Skin of body (tissue), 2 donors: ENCODE data around the gene PTGES2. TPM values are rescaled to one million over a fixed set of nuclear protein-coding genes. Genes with fewer than 3 reads are reported as not detected.
"Not testable (repeated sequence)": the region's sequence is repeated elsewhere in the genome, so short reads cannot be mapped to it uniquely, and the experiment has no call there.

Source experiments
- DNase-seq: peaks from one replicate; lab custom pipeline; 2025; lab: John Stamatoyannopoulos, UW
- total RNA-seq: library from RNA; depleted of rRNA; stranded (reverse); fragments of >200 nt; gene quantifications from one replicate; pipeline ENCODE4 v1.2.3, GENCODE V29; 2014

PTGES2 gene
- total RNA-seq, 1 donor from 2014 or later: 25.8 TPM

DNA sequence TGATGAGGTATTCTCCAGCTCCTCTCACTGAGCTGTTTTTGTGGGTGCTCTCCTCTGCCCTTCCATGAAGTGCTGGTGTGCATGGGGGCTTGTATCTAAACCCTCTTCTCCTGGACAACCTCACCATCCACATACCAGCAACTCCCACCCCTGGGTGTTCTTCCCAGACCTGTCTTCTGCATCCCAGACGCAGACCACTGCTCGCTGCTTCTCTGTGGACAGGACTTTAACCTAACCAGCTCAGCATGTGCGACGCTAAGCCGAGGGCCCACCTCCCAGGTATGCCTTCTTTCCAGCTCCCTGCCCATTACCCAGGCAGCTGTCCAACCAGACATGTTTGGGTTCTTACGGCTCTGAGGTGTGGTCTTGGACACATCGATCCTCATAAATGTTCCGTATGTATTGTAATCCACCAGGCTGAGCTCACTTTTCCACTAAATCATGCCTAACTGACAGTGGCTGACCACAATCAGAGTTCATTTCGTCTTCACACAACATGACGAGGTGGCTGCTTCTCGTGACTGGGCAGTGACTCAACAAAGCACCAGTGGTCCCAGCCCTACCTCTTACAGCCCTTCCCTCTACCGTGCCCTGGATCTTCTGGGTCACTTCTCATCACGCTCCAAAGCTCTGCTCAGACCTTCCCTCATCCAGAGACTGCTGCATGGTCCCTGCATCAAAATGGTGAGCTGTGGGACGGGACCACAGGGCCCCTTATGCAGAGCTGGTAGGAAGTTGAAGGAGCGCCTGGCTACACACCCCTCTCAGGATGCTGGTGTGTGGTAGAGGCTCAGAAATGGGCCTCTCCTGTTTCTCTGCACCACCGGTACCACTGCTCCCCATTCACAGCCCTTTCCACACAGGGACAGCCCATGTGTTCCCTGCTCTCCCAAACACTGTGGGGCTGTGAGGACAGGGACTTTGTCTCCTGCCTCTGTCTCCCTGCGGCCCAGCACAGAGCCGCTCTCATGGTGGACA, 9.6 kb upstream of the PTGES2 start:
- DNase-seq: no peak

- DNase-seq: not testable (repeated sequence)
Observed at GRCh38 chr9:128135561-128135960, 8.0 kb upstream of the PTGES2 start.

DNA sequence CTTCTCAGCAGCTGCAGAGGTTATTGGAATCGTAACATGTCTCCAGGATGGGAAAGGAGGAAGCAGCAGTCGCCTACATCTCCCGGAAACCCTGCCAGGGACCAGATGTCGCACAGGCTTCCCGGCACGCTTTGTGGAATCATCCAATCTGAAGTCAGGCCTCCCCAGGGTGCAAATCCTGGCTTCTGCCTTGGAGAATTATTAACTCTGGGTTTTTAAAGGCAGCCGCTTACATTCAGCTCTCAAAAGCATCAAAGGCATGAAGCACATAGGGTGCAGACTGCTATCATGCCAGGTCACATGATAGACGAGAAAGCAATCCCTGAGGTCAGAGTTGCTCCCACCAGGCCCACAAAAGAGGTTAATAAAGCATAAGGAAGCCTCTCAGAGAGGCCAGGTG, 4.6 kb upstream of the PTGES2 start:
- peak; percentile 69 for DNase-seq

GRCh38 chr9:128131346-128131745, 3.8 kb upstream of the PTGES2 start:
- not testable (repeated sequence) for DNase-seq

- DNase-seq: not testable (repeated sequence)
Observed at GRCh38 chr9:128130651-128131050, 3.1 kb upstream of the PTGES2 start.

DNA sequence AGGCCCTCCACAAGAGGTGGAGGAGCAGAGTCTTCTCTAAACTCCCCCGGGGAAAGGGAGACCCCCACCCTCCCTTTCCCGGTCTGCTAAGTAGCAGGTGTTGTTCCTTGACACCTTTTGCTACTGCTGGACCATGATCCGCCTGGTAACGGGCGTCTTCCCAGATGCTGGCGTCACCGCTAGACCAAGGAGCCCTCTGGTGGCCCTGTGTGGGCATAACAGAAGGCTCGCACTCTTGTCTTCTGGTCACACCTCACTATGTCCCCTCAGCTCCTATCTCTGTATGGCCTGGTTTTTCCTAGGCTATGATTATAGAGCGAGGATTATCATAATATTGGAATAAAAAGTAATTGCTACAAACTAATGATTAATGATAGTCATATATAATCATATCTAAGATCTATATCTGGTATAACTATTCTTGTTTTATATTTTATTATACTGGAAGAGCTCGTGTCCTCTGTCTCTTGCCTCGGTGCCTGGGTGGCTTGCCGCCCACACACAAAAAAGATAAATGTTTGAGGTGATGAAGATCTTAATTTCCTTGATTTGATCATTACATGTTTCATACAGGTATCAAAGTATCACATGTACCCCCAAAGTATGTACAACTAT, 2.6 kb upstream of the PTGES2 start:
- not testable (repeated sequence) for DNase-seq

DNA sequence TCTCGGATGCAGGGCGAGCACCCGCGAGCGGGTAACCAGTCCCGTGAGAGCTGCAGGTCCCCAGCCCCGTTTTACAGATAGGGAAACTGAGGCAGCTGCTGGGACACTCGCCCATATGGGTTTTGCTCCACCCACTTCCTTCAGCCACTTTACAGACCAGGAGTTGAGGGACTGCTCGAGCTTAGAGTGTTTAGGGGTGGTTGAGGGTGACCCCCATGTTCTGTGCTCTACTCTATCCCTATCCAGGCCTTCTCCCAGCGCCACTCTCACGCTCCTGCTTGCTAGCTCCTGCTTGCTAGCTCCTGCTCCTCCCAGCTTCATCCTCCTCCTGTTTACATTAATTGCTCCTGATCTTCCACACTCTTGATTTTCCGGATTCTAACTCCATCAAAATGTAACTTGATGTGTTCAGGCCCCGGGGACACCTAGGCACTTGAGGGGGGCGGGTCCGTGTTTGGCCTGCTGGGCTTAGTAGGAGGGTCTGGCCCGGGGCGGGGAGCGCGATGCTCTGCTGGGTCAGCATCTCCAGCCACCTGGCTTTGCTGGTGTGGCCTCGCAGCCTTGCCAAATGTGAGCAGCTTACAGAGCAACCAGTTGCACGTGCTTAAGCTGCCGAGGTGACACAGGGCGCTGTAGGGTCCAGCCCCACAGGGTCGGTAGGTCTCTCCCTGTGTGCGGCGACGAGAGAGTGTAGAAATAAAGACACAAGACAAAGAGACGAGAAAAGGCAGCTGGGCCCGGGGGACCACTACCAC, 1.5 kb upstream of the PTGES2 start:
- DNase-seq: no peak

DNA sequence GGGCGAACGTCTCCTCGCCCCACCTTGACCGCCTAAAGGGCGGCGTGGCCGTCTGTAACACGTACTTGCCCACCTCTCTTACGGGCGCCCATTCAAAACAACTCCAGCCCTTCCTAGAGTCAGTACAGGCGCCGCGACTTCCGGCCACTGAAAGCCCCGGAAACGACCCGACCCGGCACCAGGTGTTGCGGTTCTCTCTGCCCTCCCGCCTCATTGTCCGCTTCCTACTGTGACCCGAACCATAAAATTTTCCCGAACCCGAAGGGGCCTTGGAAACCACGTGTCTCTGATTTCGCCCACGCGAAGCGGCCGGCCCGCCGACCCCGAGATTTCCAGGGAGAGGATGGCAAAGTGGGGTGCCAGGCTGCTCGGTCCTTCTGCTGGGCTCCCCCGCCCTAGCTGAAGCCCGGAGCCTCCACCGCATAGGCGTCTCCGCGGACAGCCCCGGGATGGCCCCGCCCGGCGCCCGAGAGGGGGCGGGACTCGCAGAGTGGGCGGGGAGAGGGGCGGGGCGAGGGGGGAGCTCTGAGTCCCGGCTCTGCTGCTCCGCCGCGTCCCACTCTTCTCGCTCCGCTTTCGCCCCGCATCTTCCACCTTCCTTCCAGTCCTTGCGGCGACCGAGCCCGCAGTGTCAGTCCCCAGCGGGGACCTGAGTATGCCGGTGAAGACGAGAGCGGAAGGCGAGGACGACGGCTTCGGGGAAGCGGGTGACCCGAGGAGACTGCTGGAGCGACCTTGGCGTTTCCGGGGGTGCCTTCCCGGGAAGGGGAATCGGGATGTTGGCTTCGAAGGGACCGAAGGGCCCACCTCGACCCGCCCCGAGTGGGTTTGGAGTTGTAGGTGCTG, 684 bp upstream of the PTGES2 start:
- peak; percentile 88 for DNase-seq

DNA sequence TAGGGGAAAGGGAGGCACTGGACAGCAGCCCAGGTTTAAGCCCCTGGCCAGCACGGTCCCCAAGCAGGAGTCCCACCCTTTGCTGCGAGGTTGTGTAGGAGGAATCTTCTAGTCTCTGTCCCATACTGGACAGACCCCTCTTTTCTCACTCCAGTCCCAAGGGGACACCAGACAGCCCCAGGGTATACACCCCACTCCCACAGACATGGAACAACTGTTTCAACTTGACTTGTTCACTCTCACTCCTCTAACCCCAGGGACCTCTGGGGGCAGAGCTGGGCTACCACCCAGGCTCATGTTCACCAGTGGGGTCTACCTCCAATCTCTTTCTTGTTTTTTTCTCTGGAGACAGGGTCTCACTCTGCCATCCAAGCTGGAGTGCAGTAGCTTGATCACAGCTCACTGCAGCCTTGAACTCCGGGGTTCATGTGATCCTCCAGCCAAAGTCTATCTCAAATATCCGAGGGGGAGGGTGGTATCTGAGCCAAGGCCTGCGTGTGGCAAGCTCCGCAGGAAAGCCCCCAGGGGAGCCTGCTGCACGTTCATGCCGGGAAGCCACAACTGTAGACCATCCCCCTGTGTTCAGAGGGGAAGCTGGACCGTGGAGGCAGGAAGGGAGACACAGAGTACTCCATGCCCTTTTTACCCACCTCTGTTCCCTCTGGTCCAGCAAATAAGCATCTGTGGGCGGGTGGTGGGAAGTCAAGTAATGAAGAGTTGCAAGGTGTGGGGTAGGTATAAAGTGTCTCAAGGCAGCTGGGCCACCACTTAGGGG, 1.8 kb downstream of the PTGES2 start:
- no peak for DNase-seq

DNA sequence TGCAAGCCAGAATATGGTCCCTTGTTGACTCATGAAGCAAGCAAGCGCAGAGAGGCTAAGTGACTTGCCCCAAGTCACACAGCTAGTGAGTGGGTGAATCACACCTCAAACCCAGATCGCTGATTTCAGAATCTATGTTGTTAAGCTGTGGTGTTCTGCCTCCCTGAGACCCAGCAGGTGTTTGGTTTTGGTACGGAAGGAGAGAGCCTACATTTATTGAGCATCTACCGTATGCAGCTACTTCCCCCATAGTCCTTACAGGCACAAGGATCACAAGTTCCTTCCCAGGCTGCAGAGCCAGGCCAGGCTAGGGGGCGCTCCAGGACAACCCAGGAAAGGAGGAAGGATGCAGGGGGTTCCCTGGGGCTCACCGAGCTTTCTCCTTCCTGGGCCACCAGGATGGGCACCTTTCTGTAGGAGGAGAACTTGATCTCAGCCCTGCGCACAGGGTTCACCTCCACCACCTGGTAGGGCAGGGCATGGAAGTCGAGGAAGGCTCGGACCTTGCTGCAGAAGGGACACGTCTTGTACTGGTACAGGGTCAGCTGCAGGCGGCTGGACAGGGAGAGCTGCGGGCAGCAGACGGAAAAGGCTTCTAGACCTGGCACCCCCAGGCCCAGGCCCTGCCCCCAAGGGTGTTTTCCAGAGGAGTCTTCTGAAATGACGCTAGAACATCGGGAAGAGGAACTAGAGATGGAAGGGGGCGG, 2.5 kb downstream of the PTGES2 start:
- DNase-seq: peak; percentile 31

DNA sequence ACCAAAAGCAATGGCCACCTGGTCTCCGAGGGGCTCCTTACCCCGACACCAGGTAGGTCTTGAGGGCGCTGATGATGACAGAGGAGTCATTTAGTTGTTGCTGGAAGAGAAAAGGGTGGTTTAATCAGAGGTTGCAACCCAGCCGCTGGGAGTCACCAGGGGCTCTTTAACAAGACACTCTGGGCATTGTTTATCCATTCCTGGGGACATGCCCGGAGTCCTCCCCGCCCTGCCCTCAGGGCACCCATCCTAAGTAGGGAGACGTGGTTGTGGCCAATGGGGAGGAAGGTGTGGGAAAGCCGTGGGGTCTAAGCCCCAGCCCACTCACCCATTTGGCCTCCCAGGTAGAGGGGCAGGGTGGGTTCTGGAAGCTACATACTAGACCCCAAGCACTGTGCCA, 3.1 kb downstream of the PTGES2 start:
- no peak for DNase-seq

DNA sequence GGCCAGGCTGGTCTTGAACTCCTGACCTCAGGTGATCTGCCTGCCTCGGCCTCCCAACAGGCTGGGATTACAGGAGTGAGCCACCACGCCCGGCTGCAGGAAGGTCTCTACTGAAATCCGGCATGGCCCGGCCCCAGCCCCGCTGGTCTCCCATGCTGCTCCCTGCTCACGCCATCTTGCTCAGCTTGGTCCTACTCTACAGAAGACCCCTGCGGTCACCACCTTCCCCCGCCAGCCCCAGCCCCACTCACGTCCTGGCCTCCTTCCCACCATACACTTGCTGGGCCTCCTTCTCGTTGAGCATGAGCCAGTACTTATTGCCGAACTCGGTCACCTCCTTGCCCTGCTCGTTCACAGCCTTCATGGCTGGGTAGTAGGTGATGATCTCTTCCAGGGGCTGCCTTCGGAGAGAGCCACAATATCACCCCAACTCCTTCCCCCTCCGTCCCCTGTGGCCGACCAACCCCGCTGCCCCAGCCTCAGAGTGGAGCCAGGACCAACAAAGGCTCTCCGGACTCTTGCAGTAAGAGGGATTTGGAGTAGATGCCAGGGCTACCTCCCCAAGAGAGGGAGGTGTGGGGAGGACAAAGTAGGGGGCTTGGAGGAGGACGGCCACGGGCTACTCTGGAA, 4.0 kb downstream of the PTGES2 start:
- no peak for DNase-seq

DNA sequence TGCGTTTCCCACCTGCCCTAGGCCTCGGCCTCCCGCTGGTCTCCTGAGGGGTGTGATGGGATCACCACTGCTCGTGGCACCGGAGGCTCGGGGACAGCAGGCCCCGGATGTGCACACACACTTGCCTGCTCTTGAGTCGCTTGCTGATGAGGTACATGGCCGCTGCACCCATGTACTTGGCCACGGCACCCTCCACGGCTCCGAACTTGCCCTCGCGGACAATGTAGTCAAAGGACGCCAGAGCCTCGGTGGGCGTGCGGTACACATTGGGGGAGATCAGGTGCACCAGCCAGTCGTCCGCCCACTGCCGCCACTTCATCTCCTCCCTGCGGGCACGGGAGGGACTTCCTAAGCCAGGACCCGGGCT, 4.7 kb downstream of the PTGES2 start:
- no peak for DNase-seq

DNA sequence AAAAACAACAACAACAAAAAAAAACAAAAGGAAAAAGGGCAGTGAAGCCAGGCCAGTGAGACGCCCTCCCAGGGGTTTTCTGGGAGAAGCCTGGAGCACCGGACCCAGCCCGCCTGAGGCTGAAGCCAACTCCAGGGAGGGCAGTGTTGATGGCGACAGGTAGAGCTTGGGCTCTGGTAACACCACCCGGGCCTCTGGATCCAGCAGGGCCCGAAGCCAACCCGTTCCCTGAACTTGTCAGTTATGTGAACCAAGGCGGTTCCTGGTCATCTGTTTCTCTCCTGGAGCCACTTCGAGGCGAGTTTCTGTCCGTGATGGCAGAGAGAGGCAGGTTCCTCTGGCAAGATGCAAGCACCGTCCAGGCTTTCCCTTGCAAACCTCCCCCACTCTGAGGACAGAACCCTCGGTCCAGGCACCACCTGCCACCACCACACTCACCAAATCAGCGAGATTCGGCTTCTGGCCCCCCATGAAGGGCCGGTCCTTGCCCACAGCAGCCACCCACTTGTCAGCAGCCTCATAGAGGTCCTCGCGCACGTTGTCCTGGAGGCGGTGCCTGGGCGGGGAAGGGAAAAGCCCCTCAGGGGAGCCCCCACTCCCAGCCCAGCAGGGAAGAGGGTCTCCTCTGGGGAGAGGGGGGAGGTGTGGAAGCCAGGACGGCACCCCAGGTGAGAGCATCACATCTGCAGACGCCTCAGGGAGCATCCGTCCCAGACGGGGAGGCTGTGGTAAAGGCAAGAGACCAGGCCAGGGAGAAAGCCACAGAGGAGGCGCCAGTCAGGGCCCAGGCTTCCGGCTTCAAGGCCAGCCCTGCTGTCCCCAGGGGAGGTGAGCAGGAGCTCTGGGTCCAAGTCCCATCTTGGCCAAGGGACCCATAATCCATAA, 5.4 kb downstream of the PTGES2 start:
- DNase-seq: no peak

GRCh38 chr9:128121466-128121810, 6.1 kb downstream of the PTGES2 start:
- no peak for DNase-seq

DNA sequence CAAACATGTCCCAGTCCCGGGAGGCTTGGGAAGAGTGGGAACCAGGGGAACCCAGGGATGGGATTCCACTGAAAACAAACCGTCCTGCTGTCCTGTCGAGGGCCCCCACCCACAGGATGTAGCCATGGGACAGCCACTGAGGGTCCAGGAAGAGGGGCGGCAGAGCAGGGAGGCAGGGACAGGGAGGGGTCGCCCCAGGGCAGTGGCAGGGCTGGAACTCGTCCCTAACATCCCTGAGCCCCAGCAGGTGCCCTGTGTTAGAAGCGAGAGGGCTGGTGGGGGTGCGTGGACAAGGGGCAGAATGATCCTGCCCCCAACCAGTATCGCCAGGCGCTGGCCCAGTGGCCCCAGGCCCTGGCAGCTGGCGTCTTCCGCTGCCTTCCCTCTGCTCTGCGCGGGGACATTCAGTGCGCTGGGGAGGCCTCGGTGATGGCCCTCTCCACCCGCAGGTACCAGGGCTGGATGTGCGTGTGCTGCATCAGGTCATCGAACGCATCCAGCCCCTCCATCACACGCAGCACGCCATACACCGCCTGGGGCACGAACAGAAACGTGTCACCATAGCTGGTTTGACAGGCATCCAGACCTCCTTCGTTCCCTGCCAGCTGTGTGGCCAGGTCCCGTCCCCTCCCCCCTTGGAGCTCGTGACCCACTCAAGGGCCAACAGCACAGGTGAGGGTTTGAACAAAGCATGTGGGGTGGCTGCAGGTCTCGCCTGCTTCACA, 6.6 kb downstream of the PTGES2 start:
- no peak for DNase-seq

DNA sequence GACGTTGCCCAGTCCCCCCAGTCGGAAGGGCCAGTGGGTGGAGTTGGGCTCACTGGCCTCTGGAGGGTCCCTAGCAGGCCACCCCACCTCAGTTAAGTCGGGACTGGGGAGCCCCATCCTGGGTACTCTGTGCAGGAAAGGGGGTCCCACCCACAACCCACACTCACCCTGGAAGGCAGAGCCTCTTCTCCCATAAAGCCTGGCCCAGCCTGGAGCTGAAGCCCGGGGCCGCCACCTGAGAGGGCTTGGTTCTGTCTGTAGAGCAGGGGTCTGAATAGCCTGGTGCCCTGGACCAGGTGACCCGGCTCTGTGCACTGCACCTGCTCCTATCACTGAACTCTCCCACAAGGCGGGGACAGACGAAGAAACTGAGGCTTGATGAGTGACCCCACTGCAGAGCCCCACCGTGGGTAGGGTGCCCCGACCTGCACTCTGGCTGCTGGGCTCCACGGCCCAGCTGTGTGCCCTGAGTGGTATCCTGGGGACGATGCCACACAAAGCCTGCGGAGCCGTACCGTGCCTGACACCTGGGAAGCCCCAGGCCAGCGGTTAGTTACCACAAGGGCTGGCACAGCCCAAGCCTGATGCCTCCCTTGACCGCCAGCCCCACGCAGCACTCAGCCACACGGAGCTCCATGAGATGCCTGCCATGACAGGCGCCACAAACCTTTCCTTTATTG, 7.3 kb downstream of the PTGES2 start:
- no peak for DNase-seq
